Superior temporal gyrus (tissue), 1 donor: ENCODE results near the gene ZNF346.
A peak's percentile ranks its signal among the peaks of the same experiment; 100 is the strongest.

Experiments used
- DNase-seq: peaks from one replicate; pipeline ENCODE4 v3.0.0-alpha.2; 2016; ENCODE audit errors: extremely low spot score

Gene ZNF346

GRCh38 chr5:177067503-177067902, 45.0 kb downstream of the ZNF346 start:
- DNase-seq, result no peak

- no peak for DNase-seq
These were observed 48.2 kb downstream of the ZNF346 start for GRCh38 chr5:177070536-177071191.

GRCh38 chr5:177071666-177072385, 49.3 kb downstream of the ZNF346 start:
- DNase-seq, result peak; percentile 96

- no peak for DNase-seq
These were observed 54.8 kb downstream of the ZNF346 start for GRCh38 chr5:177077335-177077734.

DNA sequence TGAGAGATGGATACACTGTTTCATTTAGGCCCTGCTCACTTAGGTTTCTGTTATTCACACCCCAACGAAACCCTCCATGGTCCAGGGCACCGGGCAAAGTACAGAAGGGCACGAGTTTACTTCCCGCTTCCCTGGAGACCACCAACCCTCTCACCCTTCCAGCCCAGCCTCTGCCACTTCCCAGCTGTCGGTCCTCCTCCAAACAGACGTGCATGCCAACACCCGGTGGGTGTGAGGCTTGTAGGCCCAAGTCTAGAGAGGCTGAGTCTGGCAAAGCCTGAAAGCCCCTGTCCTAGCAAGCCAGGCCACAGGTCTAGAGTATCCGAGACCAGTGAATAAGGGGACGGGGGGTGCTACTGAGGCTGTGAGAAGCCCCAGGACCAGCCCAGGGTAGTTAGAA, 57.1 kb downstream of the ZNF346 start:
- no peak for DNase-seq

DNA sequence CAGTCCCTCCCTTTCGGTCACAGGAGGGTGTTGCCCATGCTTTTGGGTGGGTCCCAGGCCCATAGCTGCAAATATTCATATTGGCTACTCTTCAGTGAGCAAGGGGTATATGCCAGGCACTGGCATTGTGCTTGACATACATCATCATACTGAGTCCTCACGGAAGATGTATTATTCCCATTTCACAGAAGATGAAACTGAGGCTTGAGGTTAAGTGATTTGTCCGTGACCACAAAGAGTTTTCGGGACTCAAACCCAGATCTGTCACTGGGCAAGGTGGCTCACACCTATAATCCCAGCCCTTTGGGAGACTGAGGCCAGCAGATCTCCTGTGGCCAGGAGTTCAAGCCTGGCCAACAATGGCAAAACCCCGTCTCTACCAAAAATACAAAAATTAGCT, 57.8 kb downstream of the ZNF346 start:
- no peak for DNase-seq

GRCh38 chr5:177081859-177082258, 59.4 kb downstream of the ZNF346 start:
- DNase-seq, result no peak

DNA sequence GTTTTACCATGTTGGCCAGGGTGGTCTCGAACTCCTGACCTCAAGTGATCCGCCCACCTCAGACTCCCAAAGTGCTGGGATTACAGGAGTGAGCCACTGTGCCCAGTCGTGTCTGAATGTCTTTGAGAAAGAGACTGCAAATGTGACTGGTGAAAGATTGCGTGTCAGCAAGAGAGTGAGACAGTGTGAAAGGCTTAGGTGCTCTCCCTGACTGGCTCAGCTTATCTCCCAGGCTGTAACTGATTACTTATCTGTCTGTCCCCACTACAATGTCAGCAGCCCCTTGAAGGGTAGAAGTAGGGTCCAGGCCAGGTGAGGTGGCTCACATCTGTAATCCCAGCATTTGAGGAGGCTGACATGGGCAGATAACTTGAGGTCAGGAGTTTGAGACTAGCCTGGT, 60.9 kb downstream of the ZNF346 start:
- no peak for DNase-seq

- DNase-seq, result no peak
These were observed 61.7 kb downstream of the ZNF346 start for GRCh38 chr5:177084175-177084574.

GRCh38 chr5:177085985-177086653, 63.6 kb downstream of the ZNF346 start:
- DNase-seq, result no peak

DNA sequence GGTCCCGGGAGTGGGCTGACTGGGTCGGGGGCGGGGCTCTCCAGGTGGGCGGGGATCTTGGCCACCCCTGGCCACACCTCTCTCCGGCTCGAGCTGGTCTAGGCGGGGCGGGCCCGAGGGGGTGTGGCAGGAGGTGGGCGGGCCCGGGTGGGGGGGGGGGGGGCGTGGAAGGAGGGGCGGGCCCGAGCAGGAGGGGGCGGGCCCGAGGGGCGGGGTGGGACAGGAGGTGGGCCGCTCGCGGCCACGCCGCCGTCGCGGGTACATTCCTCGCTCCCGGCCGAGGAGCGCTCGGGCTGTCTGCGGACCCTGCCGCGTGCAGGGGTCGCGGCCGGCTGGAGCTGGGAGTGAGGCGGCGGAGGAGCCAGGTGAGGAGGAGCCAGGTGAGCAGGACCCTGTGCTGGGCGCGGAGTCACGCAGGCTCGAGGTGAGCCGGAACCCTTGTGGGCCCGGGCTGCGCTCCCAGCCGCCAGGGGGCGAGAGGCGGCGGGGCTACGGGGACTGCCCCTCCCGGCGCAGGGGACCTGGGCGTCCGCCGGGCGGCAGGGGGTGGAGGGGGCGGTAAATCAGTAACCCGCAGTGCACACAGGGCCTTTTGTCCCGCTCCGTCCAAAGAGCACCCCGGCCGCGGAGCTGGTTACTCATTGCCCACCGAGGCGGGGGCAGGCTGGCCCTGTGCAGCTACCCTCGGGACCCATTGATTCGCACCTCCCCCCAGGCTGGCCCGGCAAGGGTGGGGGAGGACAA, 64.3 kb downstream of the ZNF346 start, which contains the start of gene FGFR4:
FGFR4 (plus strand) TSS at position 262 of the 744 bp plus-strand sequence. CDS start 2,688 bp downstream, outside the sequence.
- DNase-seq, result no peak

- DNase-seq, result no peak
These were observed 65.0 kb downstream of the ZNF346 start for GRCh38 chr5:177087398-177088005.

GRCh38 chr5:177089127-177089526, 66.6 kb downstream of the ZNF346 start:
- no peak for DNase-seq

DNA sequence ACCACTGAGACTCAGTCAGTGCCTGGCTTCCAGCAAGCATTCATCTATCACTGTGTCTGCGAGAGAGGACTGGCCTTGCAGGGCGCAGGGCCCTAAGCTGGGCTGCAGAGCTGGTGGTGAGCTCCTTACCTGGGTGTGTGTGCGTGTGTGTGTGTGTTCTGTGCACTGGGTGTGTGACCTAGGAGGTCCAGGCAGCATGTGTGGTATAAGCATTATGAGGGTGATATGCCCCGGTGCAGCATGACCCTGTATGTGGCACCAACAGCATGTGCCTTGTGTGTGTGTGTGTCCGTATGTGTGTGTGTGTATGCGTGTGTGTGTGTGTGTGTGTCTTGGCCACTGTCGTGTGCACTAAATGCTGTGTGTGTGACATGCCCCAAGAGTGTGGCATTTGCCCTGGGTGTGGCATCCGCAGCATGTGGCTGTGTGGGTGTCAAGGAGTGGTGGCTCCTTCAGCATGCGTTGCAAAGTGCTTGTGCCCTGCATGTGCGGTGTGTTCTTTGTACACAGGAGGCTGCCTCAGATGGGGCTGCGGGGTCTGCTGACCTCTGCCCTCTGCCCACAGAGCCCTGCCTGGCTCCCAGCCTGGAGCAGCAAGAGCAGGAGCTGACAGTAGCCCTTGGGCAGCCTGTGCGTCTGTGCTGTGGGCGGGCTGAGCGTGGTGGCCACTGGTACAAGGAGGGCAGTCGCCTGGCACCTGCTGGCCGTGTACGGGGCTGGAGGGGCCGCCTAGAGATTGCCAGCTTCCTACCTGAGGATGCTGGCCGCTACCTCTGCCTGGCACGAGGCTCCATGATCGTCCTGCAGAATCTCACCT, 67.5 kb downstream of the ZNF346 start:
- DNase-seq, result no peak

GRCh38 chr5:177090813-177091212, 68.3 kb downstream of the ZNF346 start:
- DNase-seq, result no peak

DNA sequence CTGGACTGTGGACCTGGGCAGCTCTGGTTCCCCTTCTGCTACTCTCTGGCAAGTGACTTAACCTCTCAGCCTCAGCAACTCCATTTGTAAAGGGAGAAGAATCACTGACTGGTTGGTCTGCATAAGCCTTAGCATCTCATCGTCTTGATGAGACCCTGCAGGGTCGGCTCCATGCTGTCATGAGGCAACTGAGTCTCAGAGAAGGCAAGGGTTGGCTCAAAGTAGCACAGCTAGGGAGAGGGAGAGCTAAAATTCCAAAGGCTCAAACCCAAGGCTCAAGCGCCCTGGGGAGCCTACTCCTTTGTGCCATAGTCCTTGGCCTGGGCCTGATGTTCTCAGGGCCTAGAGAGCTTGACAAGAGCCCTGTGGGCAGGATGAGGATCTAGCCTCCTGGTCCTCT, 68.7 kb downstream of the ZNF346 start:
- DNase-seq, result no peak

- no peak for DNase-seq
These were observed 69.9 kb downstream of the ZNF346 start for GRCh38 chr5:177092178-177093081.

- no peak for DNase-seq
These were observed 70.7 kb downstream of the ZNF346 start for GRCh38 chr5:177093082-177093712.

- no peak for DNase-seq
These were observed 71.3 kb downstream of the ZNF346 start for GRCh38 chr5:177093803-177094202.
